Peyer's patch (tissue), 4 donors: ENCODE measurements around the gene TLCD2. TPM values are rescaled to one million over a fixed set of nuclear protein-coding genes. Genes with fewer than 3 reads are reported as not detected.

Experiments used
- DNase-seq, 3 donors: peaks; one replicate each; pipeline ENCODE4 v3.0.0-alpha.2; 2017 to 2019
- H3K27ac ChIP-seq, 4 donors: fragments of 200-600 bp; sonication (generic); one replicate each; pipeline ENCODE4 v1.5.1; 2016 to 2019
- H3K27me3 ChIP-seq, 2 donors: fragments of 200-600 bp; sonication (generic); one replicate each; pipeline ENCODE4 v1.5.1; 2019
- H3K36me3 ChIP-seq, 3 donors: fragments of 200-600 bp; sonication (generic); one replicate each; pipeline ENCODE4 v1.5.1; 2016 to 2019
- H3K4me1 ChIP-seq, 4 donors: fragments of 200-600 bp; sonication (generic); one replicate each; pipeline ENCODE4 v1.5.1; 2016 to 2019
- H3K4me3 ChIP-seq, 4 donors: fragments of 200-600 bp; sonication (generic); 1 replicate in 3 of 4; 2 replicates in 1 of 4; pipeline ENCODE4 v1.5.1; 2016 to 2019; ENCODE audit warnings: mild to moderate bottlenecking in 1 of 4
- H3K9me3 ChIP-seq, 4 donors: fragments of 200-600 bp; sonication (generic); one replicate each; pipeline ENCODE4 v1.5.1; 2016 to 2019; ENCODE audit warnings: mild to moderate bottlenecking in 1 of 4
- POLR2A ChIP-seq, 2 donors: fragments of 450-650 bp; IDR thresholded peaks; one replicate each; pipeline ENCODE4 v1.5.1; 2017; ENCODE audit warnings: antibody characterized with exemption in 2 of 2, mild to moderate bottlenecking in 2 of 2, moderate library complexity in 2 of 2
- total RNA-seq, 4 donors: library from RNA; depleted of rRNA; stranded (reverse); fragments of >200 nt; gene quantifications; one replicate each; pipeline ENCODE4 v1.1.0, GENCODE V29; 2016
- TF ChIP-seq, protein P1 (sequence below), 6 experiments: fragments of 450-650 bp in 4 of 6; fragments of 200-600 bp in 2 of 6; sonication (generic) in 1 of 6; IDR thresholded peaks; one replicate each; pipeline ENCODE4 v1.5.1; 2017 to 2019; ENCODE audit warnings: antibody characterized with exemption in 6 of 6, mild to moderate bottlenecking in 3 of 6, moderate library complexity in 1 of 6

Gene TLCD2
- total RNA-seq, 4 donors from 2014 or later, result 8.3 to 37.8 (median 19.5) TPM

DNA sequence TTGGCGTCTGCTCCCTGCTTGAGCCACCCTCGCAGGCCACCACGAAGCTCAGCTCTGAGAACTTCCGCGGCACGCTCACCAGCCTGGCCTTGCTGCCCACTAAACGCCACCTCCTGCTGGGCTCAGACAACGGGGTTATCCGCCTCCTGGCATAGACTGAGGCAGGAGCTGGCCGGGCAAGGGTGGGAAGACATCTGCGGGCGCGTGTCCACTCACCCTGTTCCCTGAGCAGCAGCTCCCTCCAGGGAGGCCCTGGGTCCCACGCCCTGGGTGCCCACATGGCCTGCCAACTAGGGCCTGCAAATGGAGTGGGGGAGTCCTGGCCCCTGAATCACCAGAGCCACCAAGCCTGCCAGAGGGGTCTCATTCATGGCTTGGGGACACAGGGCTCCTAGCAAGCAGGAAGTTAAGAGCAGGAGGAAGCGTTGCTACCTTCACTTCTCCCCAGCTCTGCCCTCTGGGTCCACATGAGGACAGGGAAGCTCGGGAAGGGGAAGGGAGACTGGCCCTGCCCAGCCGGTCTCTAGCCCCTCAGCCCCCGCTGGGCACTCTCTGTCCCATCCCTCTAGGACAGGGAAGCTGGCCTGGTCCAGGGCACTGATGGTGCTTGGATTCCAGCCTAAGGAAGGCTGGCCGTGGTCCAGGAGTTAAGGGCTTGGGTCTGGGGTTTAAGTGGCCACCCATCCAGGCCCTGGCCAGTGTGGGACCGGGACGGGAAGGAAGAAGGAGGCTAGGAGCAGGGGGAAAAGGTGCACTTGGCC, 27.5 kb upstream of the TLCD2 start:
- H3K9me3 ChIP-seq, result no peaks in the 10 kb centered on the region
- H3K4me1 ChIP-seq, result peaks cover 0 to 25% (median 2%) of the 10 kb centered on the region in 4 donors
- H3K4me3 ChIP-seq, result no peak overlapping the region
- H3K27ac ChIP-seq, result peak overlapping the region in 3 of 4 donors; percentile 20 to 61 (median 58)
- no peak for DNase-seq
- no peaks in the 10 kb centered on the region for H3K27me3 ChIP-seq
- H3K36me3 ChIP-seq, result peaks cover 0 to 31% (median 0%) of the 10 kb centered on the region in 3 donors
- TF ChIP-seq, protein P1, sequence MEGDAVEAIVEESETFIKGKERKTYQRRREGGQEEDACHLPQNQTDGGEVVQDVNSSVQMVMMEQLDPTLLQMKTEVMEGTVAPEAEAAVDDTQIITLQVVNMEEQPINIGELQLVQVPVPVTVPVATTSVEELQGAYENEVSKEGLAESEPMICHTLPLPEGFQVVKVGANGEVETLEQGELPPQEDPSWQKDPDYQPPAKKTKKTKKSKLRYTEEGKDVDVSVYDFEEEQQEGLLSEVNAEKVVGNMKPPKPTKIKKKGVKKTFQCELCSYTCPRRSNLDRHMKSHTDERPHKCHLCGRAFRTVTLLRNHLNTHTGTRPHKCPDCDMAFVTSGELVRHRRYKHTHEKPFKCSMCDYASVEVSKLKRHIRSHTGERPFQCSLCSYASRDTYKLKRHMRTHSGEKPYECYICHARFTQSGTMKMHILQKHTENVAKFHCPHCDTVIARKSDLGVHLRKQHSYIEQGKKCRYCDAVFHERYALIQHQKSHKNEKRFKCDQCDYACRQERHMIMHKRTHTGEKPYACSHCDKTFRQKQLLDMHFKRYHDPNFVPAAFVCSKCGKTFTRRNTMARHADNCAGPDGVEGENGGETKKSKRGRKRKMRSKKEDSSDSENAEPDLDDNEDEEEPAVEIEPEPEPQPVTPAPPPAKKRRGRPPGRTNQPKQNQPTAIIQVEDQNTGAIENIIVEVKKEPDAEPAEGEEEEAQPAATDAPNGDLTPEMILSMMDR (IDR thresholded peaks at IDR 0.05), result no peak
- no peak for TF ChIP-seq POLR2A (IDR thresholded peaks at IDR 0.05)

DNA sequence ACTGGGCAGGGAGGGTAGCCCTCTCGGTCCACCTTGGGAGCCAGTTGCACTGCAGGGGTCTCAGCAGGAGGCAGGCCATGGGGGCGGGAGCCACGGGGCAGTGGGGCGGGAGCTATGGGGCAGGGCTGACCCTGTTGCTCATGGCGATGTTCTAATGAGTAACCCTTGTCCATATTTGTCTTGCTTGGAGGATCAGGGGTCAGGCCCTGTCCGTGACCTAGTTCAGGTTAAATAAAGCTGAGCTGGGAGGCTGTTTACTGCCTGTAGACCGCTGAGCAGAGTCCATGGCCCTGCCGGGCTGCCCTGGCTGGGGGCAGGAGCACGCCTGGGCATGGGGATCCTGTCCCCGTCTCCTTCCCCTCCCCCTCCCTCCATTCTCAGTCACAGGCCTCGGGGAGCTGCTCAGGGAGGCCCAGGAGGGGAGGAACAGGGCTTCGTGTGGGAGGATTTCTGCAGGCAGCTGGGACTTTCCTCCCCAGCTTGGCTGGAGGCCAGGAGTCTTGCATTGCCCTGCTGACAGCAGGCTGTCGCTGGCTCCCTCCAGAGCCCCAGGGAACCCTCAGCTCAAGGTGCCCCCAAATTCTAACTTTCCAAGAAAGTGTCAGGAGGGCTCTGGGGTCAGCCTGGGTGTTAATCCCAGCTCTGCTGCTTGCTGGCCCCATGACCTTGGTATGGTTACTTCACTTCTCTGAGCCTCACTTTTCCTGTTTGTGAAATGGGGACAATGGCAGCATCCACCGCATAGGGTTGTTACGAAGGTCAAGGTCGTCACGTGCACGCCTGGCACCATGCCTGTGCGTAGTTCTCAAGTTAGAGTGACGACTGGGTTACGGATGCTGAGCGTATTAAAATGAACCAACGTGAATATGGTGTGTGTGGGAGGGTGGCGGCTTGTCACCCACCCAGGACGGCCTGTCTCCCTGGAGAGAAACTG, 26.4 kb upstream of the TLCD2 start:
- DNase-seq, result peak in 2 of 3 donors; percentile 72 to 79
- TF ChIP-seq, protein P1 (IDR thresholded peaks at IDR 0.05), result no peak
- no peak for TF ChIP-seq POLR2A (IDR thresholded peaks at IDR 0.05)
- Histone ChIP-seq H3K4me3 (no peak overlapping the region), H3K27ac (peak overlapping the region; percentile 32 to 61 (median 54)), H3K36me3 (peaks cover 0 to 40% (median 0%) of the 10 kb centered on the region in 3 donors), H3K27me3 (no peaks in the 10 kb centered on the region), H3K9me3 (no peaks in the 10 kb centered on the region), H3K4me1 (peaks cover 0 to 18% (median 3%) of the 10 kb centered on the region in 4 donors)

DNA sequence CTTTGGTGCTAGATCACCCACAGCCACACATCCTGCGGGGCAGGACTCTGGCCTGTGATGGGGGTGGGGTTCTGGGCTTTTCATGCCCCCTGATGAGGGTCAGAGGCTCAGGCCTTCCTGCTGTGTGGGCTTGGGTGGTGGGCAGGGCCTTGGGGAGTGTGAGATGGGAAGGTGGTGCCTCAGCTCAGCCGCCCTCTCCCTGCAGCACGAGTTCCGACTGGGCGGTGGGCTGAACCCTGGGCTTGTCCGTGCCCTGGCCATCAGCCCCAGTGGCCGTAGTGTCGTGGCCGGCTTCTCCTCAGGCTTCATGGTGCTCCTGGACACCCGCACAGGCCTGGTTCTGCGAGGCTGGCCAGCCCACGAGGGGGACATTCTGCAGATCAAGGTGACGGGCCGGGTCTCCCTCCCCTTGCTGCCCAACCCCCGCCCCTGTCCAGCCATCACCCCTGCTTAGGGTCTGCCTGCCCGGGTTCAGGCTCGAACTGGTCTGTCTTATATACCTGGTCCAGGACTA, 25.7 kb upstream of the TLCD2 start:
- peaks cover 0 to 22% (median 3%) of the 10 kb centered on the region in 4 donors for H3K4me1 ChIP-seq
- TF ChIP-seq POLR2A (IDR thresholded peaks at IDR 0.05), result no peak
- TF ChIP-seq, protein P1 (IDR thresholded peaks at IDR 0.05), result no peak
- no peaks in the 10 kb centered on the region for H3K27me3 ChIP-seq
- peaks cover 0 to 47% (median 0%) of the 10 kb centered on the region in 3 donors for H3K36me3 ChIP-seq
- no peaks in the 10 kb centered on the region for H3K9me3 ChIP-seq
- H3K27ac ChIP-seq, result peak overlapping the region in 3 of 4 donors; percentile 50 to 61 (median 58)
- peak in 1 of 3 donors; percentile 53 for DNase-seq
- no peak overlapping the region for H3K4me3 ChIP-seq

DNA sequence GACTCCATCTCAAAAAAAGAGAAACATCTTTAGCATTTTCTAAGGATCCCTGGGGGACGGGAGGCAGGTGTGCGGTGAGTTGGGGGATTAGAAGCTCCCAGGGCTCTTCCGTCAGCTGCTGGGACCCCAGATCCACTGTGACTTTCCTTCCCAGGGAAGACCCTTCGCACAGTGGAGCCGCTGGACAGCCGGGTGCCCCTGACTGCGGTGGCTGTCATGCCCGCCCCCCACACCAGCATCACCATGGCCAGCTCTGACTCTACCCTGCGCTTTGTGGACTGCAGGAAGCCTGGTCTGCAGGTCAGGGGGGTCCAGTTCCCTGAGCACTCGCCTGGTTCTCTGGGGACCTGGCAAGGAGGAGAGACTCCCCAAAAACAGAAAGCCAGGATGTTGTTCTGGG, 25.2 kb upstream of the TLCD2 start:
- TF ChIP-seq POLR2A (IDR thresholded peaks at IDR 0.05), result no peak
- TF ChIP-seq, protein P1 (IDR thresholded peaks at IDR 0.05), result no peak
- peaks cover 0 to 27% (median 3%) of the 10 kb centered on the region in 4 donors for H3K4me1 ChIP-seq
- H3K9me3 ChIP-seq, result no peaks in the 10 kb centered on the region
- H3K27ac ChIP-seq, result peak overlapping the region in 2 of 4 donors; percentile 58 to 61
- no peak overlapping the region for H3K4me3 ChIP-seq
- no peaks in the 10 kb centered on the region for H3K27me3 ChIP-seq
- no peak for DNase-seq
- peaks cover 0 to 47% (median 0%) of the 10 kb centered on the region in 3 donors for H3K36me3 ChIP-seq

DNA sequence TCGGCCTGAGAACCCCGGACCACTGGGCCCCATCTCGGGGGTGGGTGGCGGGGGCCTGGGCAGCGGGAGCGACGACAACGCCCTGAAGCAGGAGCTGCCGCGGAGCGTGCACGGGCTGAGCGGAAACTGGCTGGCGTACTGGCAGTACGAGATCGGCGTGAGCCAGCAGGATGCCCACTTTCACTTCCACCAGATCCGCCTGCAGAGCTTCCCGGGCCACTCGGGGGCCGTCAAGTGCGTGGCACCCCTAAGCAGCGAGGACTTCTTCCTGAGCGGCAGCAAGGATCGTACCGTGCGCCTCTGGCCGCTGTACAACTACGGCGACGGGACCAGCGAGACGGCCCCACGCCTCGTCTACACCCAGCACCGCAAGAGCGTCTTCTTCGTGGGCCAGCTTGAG, 23.6 kb upstream of the TLCD2 start:
- peaks cover 0 to 52% (median 0%) of the 10 kb centered on the region in 3 donors for H3K36me3 ChIP-seq
- no peak for TF ChIP-seq POLR2A (IDR thresholded peaks at IDR 0.05)
- TF ChIP-seq, protein P1 (IDR thresholded peaks at IDR 0.05), result no peak
- peak overlapping the region in 1 of 4 donors; percentile 55 for H3K27ac ChIP-seq
- no peaks in the 10 kb centered on the region for H3K27me3 ChIP-seq
- H3K4me3 ChIP-seq, result no peak overlapping the region
- no peaks in the 10 kb centered on the region for H3K9me3 ChIP-seq
- DNase-seq, result no peak
- H3K4me1 ChIP-seq, result peaks cover 0 to 30% (median 3%) of the 10 kb centered on the region in 4 donors
